Iris pigment epithelial cell (primary cell): ENCODE results near the gene MRPL37.
A peak's percentile ranks its signal among the peaks of the same experiment; 100 is the strongest.
"Not testable (repeated sequence)": the region's sequence is repeated elsewhere in the genome, so short reads cannot be mapped to it uniquely, and the experiment has no call there.

Experiments
- DNase-seq: peaks from one replicate; pipeline ENCODE4 v3.0.0-alpha.2; 2011; ENCODE audit warnings: low read depth

MRPL37 gene

DNA sequence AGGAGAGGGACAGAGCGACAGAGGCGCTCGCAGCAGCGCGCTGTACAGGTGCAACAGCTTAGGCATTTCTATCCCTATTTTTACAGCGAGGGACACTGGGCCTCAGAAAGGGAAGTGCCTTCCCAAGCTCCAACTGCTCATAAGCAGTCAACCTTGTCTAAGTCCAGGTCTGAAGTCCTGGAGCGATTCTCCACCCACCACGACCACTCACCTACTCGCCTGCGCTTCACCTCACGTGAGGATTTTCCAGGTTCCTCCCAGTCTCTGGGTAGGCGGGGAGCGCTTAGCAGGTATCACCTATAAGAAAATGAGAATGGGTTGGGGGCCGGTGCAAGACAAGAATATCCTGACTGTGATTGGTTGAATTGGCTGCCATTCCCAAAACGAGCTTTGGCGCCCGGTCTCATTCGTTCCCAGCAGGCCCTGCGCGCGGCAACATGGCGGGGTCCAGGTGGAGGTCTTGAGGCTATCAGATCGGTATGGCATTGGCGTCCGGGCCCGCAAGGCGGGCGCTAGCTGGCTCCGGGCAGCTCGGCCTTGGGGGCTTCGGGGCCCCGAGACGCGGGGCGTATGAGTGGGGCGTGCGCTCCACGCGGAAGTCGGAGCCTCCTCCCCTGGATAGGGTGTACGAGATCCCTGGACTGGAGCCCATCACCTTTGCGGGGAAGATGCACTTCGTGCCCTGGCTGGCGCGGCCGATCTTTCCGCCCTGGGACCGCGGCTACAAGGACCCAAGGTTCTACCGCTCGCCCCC, at the start of gene MRPL37, which contains the start of gene CYB5RL:
Gene MRPL37 (plus strand): TSS at position 403 of the 754 bp plus-strand sequence. CDS start 77 bp downstream, at position 480.
Gene CYB5RL (minus strand): TSS at position 266 of the 754 bp plus-strand sequence. CDS start 4,414 bp downstream, outside the sequence.
- DNase-seq: peak; percentile 97

DNA sequence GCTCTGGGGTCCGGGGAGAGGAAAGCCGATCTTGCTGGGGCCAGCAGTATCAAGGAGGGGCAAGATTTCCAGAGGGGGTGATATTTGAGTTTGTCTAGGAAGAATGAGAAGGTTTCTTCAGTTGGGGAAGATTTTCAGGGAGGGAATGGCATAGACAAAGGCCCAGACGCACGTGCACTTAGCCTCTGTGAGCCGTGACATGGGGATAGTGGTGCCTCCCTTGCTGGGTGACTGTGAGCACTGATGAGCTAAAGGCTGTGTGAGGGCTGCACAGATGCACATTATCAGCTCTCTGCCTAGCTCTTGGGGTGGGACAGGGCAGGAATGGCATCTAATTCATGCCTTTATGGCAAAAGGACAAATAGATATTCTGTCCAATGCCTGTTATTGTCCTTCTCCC, 49.0 kb upstream of the MRPL37 start:
- DNase-seq: no peak

DNA sequence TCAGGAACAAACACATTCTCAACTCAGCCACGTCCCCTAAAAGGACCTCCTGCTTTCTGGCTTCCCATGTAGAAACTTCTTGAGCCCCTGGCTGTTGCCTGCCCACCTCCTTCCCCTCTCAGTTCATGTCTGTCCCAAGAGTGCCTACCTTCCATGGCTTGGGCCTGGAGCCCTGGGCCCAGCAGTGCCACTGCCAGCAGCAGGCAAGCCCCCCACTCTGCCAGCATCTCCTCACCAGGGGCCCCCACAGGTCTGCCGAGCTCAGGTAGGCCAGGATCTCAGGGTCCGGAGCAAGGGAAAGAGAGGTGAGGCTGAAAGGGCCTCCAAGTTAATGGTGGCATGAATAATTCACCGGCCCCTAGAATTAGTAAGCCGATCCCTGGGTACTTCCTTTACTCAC, 47.3 kb upstream of the MRPL37 start, which contains the start of gene CDCP2:
Gene CDCP2 (minus strand): TSS at position 305 of the 400 bp plus-strand sequence. CDS start 78 bp downstream, at position 227.
- DNase-seq: no peak

DNA sequence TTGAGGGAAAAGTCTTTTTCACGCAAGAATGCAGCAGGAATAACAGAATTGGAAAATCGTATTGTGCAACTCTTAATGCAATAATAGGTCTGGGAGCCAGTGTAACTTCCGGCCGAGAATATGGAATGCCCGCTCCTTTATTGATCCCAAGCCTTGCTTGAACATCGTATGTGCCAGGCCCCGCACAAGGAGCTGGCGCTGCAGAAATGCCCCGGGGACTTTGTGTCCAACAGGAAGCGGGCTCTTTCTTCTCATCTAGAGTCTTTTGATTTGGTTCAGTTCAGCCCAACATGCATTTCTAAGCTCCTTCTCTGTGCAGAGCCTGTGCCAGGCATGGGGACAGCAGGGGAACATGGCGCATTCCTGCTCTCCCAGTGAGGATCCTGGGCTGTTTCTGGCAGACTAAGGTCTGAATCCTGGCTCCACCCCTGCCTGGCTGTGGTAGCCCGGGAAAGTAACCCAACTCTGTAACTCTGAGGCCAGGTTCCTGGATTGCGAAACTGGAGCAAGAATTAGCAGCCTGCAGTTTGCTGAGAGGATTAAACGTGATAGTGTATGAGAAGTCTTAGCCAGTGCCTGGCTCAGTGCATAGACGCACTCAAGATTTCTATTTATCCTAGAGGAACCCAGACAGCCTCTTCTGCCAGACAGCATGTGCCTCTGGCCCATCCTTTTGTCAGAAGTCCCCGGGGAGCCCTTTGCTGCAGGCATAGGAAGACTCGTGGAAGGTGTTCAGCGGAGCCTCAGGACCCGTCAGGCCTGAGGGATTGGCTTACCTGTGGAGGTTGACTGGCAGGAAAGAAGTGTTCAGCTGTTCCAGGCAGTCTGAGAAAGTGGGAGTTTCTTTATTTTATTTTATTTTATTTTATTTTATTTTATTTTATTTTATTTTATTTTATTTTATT, 46.2 kb upstream of the MRPL37 start:
- peak; percentile 81 for DNase-seq

DNA sequence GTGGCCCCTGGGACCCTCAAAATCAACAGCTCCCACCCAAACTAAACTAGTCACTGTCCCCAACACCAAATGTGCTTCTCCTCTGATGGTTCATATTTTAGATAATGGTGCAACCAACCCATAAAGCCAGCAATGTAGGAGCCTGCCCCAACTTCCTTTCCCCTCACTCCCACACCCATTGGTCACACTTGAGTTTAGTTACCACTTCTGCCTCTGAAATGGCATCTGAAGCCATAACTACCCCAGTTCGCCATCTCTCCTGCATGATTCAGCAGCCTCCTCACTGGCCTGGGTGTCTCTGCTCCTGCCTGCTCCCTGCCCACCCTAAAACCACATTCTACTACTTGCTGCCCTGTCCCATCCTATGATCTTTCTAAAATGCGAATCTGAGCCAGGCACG, 43.8 kb upstream of the MRPL37 start:
- DNase-seq: no peak

DNA sequence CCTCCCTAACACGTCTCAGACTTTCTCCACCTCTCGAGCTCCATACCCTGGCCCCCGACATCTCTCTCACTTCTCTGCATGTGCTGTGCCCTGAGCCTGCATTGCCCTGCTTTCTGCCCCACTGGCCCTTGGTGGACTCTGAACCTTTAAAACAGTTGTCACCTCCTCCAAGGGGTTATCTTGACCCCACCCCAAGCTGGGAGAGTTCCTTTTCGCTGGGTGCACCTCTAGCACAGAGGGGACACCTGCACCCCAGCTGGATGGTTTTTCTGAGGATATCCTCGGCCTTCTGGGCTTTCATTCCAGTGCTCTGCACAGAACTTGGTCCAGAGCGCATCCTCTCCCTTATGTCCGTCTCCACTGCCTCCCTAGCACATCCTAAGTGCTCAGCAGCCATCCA, 43.0 kb upstream of the MRPL37 start:
- no peak for DNase-seq

DNA sequence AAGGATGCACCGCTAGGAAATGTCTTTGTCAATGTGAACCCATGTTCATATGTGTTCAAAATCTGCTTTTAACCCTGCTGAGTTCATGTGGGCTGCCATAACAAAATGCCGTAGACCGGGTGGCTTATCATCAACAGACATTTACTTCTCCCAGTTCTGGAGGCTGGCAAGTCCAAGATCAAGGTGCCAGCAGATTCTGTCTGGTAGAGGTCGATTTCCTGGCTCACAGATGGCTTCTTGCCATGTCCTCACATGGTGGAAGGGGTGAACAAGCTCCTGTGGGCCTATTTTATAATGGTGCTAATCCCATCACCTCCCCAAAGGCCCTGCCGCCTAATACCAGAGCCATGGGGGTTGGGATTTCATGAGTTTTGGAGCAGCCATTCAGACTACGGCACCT, 42.6 kb upstream of the MRPL37 start:
- no peak for DNase-seq

DNA sequence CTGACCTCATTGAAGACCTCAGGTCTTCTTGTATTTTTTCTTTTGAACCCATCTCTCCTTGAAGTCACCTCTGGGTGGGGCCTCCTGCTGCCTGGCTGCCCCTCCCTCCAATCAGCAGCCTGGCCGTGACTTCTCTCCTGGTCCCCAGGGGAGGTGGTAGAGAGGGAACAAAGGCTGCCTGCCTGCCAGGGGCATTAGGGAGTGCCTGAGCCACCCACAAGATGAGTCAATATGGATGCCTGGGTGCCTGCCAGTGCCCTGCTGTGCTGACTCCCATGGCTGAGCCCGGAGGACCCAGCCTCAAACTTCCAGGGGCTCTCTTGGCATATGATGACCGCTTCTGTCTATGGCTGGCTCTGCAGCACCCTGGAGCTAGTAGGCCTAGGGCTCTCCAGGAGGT, 41.9 kb upstream of the MRPL37 start:
- DNase-seq: no peak

DNA sequence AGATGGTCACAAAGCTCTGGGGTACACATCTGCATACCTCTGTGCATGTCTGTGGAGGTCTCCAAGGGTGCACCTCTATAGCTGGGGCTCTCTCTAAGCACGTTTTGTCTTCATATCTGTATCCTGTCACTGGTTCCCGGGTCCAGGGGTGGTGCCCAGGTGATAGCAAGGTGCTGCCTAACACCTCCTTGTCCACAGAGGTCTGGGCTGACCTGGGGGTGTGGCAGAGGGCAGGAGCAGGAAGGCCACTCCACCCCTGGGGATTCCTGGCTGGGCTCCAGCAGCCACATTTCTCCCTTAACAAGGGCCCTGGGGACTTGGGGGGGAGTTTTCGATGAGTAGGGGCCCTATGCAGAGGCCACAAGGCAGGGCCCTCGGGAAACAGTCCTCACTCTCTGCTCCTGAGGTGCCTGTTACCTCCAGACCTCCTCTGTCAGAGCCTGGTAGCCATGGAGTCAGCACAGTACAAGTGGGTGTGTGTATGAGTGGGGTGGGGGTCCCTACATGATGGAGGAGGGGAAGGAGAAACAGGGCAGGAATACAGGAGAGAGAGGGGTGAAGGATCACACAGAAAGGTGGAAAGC, 40.1 kb upstream of the MRPL37 start:
- no peak for DNase-seq

DNA sequence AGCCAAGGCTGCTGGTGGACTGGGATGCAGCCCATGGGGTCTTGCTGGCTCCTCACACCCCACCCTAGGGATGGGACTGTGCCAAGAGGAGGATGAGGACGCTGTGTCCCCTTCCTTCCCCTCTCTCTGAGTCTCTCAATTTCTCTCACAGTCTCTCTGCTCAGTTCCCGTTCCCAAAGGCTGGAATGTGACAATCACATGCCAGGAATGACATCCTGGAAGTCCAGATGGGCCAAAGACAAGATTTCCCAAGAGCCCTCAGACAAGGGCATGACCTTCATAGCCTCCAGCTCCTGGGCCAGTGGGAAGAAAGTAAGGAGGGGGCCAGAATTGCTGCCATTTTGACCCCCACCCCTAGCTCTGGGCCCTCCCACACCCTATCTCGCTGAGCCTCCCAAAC, 39.6 kb upstream of the MRPL37 start:
- no peak for DNase-seq

DNA sequence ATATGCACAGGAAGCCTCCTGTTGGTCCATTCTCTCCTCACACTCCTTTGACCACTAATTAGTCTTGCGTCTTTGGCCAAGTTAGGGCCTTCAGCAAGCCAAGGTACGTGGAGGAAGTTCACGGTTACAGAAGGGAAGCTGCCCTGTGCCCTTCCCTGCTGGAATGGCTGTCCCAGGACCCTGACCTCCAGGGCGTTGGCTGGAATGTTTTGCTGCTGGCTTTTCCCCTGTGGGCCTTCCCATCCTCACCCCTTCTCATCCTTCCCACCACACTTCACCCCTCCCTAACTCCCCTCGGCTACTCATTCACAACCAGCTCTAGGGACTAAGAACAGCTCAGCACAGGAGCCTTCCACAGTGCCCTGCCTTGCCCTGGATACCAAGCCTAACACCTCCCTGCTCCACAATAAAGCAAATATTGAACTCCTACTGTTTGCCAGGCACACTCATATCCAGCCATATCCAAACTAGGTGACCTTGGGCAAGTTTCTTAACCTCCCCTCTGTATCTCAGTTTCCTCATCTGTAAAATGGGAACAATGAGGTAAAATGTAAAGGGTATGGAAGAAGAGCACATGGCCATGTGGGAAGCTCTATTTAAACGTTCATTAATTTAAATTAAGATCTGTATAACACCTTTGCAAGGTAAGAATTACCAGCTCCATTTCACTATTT, 38.3 kb upstream of the MRPL37 start:
- DNase-seq: no peak

DNA sequence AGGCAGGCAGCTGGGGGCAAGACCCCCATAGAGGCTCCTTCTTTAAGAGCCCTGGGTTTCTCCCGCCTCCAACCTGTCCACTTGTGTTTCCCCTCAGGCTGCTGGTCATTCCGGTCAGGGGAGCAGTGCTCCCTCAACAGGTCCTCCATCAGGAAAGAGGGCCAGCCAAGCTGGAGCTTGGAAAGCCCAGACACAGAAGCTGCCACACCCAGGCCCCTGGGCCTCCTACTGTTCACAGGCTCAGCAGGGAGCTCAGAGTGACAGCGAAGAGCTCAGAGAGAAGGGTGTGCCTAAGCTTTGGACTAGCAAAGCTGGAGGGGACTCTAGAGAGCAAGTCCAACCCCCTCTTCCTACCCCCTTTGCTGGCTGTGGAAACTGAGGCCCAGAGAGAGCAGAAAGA, 36.9 kb upstream of the MRPL37 start:
- no peak for DNase-seq

DNA sequence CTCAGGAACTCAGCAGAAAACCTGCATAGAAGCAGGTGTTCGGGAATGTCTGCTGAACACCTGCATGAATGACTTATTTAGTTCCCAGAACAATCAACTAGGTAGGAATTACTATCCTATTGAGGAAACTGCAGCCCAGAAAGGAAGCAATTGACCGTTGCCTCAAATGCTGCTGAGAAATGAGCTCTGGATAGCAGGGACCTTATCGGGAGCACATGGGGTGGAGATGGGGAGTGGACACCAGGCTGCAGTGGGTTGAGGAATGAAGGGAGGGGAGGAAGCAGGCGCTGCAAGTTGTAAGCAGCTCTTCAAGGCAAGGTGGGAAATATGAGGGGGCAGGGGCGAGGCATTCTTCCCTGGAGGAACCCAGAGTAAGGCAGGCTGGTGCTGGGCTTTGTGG, 36.4 kb upstream of the MRPL37 start:
- DNase-seq: no peak

DNA sequence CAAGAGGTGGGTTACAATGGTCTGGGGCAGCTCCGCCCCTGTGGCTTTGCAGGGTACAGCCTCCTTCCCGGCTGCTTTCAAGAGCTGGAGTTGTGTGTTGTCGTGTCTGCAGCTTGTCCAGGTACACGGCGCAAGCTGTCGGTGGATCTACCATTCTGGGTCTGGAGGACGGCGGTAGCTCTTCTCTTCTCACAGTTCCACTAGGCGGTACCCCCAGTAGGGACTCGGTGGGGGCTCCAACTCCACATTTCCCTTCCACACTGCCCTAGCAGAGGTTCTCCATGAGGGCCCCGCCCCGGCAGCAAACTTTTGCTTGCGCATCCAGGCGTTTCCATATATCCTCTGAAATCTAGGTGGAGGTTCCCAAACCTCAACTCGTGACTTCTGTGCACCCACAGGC, 34.8 kb upstream of the MRPL37 start:
- DNase-seq: no peak

DNA sequence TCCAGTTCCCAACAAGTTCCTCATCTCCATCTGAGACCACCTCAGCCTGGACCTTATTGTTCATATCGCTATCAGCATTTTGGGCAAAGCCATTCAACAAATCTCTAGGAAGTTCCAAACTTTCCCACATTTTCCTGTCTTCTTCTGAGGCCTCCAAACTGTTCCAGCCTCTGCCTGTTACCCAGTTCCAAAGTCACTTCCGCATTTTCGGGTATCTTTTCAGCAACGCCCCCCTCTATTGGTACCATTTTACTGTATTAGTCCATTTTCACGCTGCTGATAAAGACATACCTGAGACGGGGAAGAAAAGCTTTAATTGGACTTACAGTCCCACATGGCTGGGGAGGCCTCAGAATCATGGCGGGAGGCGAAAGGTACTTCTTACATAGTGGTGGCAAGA, 33.6 kb upstream of the MRPL37 start:
- DNase-seq: not testable (repeated sequence)

DNA sequence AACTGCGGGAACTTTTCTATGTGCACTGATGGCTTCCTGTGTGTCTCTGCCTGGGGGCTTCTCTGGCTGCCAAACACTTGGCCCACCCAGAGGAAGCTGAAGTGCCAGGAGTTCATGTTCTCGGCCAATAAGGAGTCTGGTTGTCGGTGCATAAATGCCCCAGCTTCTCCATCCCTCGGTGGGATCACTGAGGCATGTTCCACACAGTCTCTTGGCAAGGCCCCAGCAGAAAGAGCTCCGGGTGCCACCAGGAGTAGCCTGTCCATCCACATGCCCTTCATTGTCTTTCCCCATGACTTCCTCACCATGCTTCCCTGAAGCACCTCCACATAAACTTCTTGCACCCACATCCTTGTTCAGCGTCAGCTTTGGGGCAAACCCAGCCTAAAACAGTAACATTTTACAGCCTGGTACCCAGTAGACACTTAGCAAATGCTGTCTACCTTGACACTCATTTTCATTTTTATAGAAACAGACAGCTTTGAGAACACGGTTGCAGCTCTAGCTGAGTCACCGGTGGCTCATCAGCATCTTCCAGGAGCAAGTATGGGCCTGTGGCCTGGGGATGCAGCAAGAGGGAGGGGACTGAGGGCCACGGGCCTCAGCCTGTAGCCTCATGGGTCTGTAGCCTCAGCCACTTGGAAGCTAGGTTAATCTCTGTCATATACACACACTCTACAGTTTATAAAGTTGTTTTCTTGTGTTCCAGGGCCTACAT, 32.4 kb upstream of the MRPL37 start:
- DNase-seq: peak; percentile 60

DNA sequence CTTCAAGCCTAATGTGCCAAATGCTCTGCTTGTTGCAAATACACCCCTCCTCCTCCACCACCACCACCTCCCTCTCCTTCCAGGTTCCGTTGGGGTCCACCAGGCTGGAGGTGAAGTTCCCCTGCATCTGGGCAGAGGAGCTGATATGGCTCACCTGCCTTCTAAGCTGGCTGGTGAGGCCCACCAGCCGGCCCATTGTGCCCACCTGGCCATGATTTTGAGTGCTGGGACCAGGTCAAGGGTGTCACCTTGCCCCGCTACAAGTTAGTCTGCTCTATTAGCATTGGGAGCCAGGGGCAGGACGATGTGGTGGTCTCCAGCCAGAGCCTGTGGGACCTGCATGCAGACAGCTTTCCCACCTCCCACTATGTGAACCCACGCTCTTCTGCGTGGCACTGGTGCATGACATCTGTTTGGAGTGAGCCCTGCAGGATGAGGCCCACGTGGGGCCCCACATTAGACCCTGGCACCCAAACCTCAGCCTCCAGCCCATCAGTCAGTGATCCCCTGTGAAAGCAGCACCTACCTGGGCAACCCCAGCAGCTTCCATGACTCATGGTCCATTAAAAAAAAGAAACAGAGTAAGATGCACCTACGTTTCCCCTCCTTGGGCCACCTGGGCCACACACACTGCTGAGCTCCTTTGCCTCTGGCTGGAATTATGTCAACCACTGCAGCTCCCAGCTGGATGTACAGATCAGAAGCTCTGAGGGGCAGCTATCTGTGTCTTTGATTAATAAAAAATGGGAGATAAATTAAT, 31.6 kb upstream of the MRPL37 start:
- DNase-seq: no peak

DNA sequence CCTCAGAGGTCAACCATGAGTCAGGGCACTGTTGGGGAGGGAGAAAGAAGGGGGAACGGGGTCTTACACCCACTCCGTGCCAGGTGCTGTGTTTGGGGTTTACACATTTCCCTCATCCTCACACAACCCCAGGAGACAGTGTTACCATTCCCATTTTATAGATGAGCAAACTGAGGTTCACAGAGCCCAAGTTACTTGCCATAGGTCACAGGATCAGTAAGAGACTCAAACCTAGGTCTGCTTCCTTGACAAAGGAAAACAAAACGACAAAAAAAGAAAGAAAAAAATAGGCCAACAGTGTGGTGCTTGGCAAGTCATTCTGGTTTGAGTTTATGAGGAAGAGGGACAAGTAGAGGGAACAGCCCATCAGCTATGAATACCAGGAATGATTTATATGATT, 30.9 kb upstream of the MRPL37 start:
- no peak for DNase-seq

DNA sequence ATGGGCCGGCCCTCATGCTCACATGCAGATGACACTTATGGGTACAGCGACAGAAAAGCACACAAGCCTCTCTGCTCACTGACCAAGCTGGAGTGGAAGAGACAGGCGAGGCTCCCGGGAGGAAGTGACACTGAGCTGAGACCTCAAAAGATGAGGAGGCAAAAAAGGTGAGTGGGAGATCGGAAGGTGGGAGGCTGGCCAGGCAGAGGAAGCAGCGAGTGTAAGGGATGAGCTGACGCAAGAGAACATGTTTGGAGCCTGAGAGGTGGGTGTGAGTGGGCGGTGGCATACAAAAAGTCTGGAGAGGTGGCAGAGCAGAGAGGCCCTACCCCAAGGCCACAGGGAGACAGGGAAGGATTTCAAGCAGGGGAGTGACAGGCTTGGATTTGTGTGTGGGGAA, 29.0 kb upstream of the MRPL37 start:
- no peak for DNase-seq

DNA sequence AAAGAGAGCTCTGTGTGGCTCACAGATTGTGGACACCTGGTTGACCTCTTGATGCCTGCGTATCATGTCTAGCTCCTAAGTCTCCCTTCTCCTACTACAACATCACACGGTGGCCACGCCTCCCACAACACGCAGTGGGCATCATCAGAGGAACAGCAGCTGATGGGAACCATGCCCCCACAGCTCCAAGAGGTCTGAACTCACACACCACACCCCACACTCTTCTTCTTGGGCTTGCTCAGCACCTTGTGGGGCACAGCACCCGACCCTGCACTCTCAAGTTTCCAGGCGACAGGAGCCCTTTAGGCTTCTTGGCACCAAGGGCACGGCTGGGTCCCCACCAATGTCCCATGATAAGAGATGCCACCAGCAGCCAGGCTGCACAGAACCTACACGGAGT, 28.4 kb upstream of the MRPL37 start:
- no peak for DNase-seq
